Pancreas (tissue), 10 donors: Measurements from ENCODE around the gene SLC12A4. TPM values are rescaled to one million over a fixed set of nuclear protein-coding genes. Genes with fewer than 3 reads are reported as not detected.
"Not testable (repeated sequence)": the region's sequence is repeated elsewhere in the genome, so short reads cannot be mapped to it uniquely, and the experiment has no call there.

Experiments used
- ATAC-seq, 4 donors: fragments of 200-7000 bp; cut with Tn5 transposase; one replicate each; pipeline versions ENCODE4 v1.8.0 to v1.9.1; 2020; ENCODE audit warnings: mild to moderate bottlenecking in 4 of 4, moderate library complexity in 4 of 4
- DNase-seq, 6 donors: peaks; one replicate each; pipeline ENCODE4 v3.0.0-alpha.2; 2020
- FAIRE-seq: peaks from 2 replicates; lab custom pipeline; 2012; peaks lifted over from hg19 to GRCh38; lab: Jason Lieb, UNC
- H3K27ac ChIP-seq, 4 donors: fragments of 200-600 bp; sonication (generic); 1 replicate in 3 of 4; 2 replicates in 1 of 4; pipeline versions ENCODE4 v1.5.0 to v1.8.0; 2020
- H3K27me3 ChIP-seq, 4 donors: fragments of 200-600 bp; one replicate each; pipeline ENCODE4 v1.8.0; 2021
- H3K36me3 ChIP-seq, 3 donors: fragments of 200-600 bp; sonication (generic) in 1 of 3; one replicate each; pipeline versions ENCODE4 v1.5.0 to v1.8.0; 2020 to 2021
- H3K4me1 ChIP-seq, 3 donors: fragments of 200-600 bp; one replicate each; pipeline ENCODE4 v1.8.0; 2021
- H3K4me3 ChIP-seq, 4 donors: fragments of 200-600 bp; sonication (generic) in 2 of 4; one replicate each; pipeline versions ENCODE4 v1.5.0 to v1.8.0; 2020 to 2021
- H3K9me3 ChIP-seq, 4 donors: fragments of 200-600 bp; one replicate each; pipeline ENCODE4 v1.8.0; 2021
- WGBS, 2 donors: extraction: QIAGEN DNeasy Blood & Tissue Kit; methylation state at CpG; one replicate each; pipeline ENCODE4 v1.1.7; 2013; 5-methylcytosine and 5-hydroxymethylcytosine counted together
- intact Hi-C, 3 donors: fragments of 100-400 bp; cut with DNase I; formaldehyde crosslinking; loops; one replicate each; pipeline versions ENCODE4 v1.11.1 to v1.14.2; 2022
- polyA plus RNA-seq, 2 donors: library from polyadenylated mRNA; stranded (reverse); fragments of 200-250 nt; gene quantifications; one replicate each; pipeline ENCODE4 v1.2.3, GENCODE V29; 2013
- total RNA-seq, 6 donors: library from RNA; stranded (reverse); fragmentation: NEBNext Ultra II Directional in 4 of 6; extraction: Animal tissue kit (Norgen Biotek cat#: 25700) in 4 of 6; gene quantifications; one replicate each; pipeline versions ENCODE4 v1.2.1 to v1.2.4, GENCODE V29; 2021 to 2023
- TF ChIP-seq, protein P1 (sequence below), 4 donors: fragments of 200-600 bp; sonication (generic) in 3 of 4; IDR thresholded peaks; one replicate each; pipeline versions ENCODE4 v1.5.0 to v1.8.0; 2021; ENCODE audit warnings: antibody characterized with exemption in 4 of 4
- donor health status: healthy with polysubstance abuse.
- donor health status: DM: no; HTN: no; CAD: no; lungs with moderate emphysema.
- donor health status: DM: no; HTN: no; CAD: no.
- donor health status: control.
- donor health status: control.
- donor health status: Bipolar disorder and iron deficiency.
- donor health status: DM: yes; HTN: yes; CAD: no.
- donor health status: DM: no; HTN: no; CAD: no.
- donor health status: DM: no; HTN: no; CAD: no.
- donor health status: DM: yes; HTN: yes; CAD: no.

The SLC12A4 gene
- total and polyA plus RNA-seq, 8 donors, result 15.8 to 46.4 (median 27.9) TPM

DNA sequence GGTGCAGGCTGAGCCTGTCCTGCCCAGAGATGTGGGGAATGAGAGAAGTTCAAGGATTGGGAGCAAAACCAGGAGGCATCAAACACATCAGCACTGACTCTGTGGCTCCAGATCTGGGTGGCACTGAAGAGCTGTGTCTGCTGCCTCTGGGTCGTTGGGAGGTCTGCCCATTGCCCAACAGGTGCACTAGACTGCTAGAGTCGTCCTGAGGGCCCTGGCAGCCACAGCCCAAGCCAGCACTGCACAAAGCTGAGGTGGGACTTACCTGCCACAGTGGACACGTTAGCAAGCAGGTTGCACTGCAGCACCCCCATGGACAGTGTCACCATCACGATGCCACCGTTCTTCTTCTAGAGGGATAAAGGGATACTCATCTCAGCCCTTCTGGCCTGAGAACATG, 8.6 kb upstream of the SLC12A4 start:
- no peaks in the 10 kb centered on the region for H3K36me3 ChIP-seq
- ATAC-seq, result no peak
- no peaks in the 10 kb centered on the region for H3K27me3 ChIP-seq
- DNase-seq, result no peak
- no peaks in the 10 kb centered on the region for H3K9me3 ChIP-seq
- no peak overlapping the region for H3K27ac ChIP-seq
- WGBS, 2 donors, result 43 to 56% methylated on average over 5 of the region's 5 CpGs
- H3K4me1 ChIP-seq, result no peaks in the 10 kb centered on the region
- FAIRE-seq, result no peak
- TF ChIP-seq, protein P1, sequence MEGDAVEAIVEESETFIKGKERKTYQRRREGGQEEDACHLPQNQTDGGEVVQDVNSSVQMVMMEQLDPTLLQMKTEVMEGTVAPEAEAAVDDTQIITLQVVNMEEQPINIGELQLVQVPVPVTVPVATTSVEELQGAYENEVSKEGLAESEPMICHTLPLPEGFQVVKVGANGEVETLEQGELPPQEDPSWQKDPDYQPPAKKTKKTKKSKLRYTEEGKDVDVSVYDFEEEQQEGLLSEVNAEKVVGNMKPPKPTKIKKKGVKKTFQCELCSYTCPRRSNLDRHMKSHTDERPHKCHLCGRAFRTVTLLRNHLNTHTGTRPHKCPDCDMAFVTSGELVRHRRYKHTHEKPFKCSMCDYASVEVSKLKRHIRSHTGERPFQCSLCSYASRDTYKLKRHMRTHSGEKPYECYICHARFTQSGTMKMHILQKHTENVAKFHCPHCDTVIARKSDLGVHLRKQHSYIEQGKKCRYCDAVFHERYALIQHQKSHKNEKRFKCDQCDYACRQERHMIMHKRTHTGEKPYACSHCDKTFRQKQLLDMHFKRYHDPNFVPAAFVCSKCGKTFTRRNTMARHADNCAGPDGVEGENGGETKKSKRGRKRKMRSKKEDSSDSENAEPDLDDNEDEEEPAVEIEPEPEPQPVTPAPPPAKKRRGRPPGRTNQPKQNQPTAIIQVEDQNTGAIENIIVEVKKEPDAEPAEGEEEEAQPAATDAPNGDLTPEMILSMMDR (IDR thresholded peaks at IDR 0.05), result no peak
- H3K4me3 ChIP-seq, result no peak overlapping the region
- intact Hi-C loops, result no loop called here

DNA sequence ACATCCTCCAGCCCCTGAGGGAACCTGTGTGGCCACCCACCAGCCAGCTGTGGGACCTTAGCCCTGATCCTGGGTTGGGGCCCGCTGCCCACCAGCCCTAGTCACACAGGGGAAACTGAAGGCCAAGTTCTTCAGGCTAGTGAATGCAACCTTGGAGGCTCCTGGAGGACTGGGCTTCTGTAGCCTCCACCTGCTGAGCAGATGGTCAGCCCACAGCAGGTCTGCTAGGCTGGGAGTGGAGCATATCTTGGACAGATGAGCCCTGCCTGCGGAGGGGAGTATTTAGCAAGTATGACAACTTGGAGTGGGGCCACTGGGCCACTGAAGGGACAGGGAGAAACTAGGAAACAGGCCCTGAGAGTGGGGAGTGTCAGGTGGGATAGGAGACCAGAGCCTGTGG, 7.8 kb upstream of the SLC12A4 start:
- 92 to 94% methylated on average over 2 of the region's 2 CpGs for WGBS, 2 donors
- TF ChIP-seq, protein P1 (IDR thresholded peaks at IDR 0.05), result no peak
- no peak overlapping the region for H3K27ac ChIP-seq
- H3K27me3 ChIP-seq, result no peaks in the 10 kb centered on the region
- H3K9me3 ChIP-seq, result no peaks in the 10 kb centered on the region
- intact Hi-C loops, result no loop called here
- H3K4me3 ChIP-seq, result no peak overlapping the region
- DNase-seq, result no peak
- no peaks in the 10 kb centered on the region for H3K4me1 ChIP-seq
- no peaks in the 10 kb centered on the region for H3K36me3 ChIP-seq
- FAIRE-seq, result no peak
- ATAC-seq, result no peak

GRCh38 chr16:67975321-67976105, 7.1 kb upstream of the SLC12A4 start:
- ATAC-seq (no peak), DNase-seq (no peak), FAIRE-seq (no peak)
- 58 to 59% methylated on average over 14 of the region's 14 CpGs for WGBS, 2 donors
- no peaks in the 10 kb centered on the region for H3K4me1 ChIP-seq
- no peaks in the 10 kb centered on the region for H3K9me3 ChIP-seq
- no peaks in the 10 kb centered on the region for H3K27me3 ChIP-seq
- intact Hi-C loops, result no loop called here
- TF ChIP-seq, protein P1 (IDR thresholded peaks at IDR 0.05), result no peak
- no peaks in the 10 kb centered on the region for H3K36me3 ChIP-seq
- H3K27ac ChIP-seq, result no peak overlapping the region
- no peak overlapping the region for H3K4me3 ChIP-seq

- H3K4me3 ChIP-seq, H3K4me1 ChIP-seq, H3K36me3 ChIP-seq, H3K27ac ChIP-seq, DNase-seq, H3K9me3 ChIP-seq, H3K27me3 ChIP-seq, intact Hi-C loops, ATAC-seq, FAIRE-seq: not testable (repeated sequence)
- 83 to 84% methylated on average over 7 of the region's 7 CpGs for WGBS, 2 donors
Measured at GRCh38 chr16:67972285-67972684, 3.8 kb upstream of the SLC12A4 start.

DNA sequence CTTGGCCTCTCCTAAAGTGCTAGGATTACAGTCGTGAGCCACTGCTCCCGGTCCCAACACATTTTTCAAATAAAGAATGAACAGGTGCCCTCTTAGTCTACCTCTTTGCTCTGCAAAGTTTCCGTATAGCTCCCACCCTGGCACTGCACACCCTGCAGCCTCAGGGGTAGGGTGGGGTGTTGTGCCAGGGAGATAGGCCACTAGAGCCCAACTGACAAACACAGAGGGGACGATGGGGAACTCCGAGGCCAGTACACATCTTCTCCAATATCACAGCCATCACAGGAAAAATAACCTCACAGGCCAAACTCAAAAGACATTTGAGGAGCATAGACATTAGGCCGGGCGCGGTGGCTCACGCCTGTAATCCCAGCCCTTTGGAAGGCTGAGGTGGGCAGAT, 2.7 kb upstream of the SLC12A4 start:
- intact Hi-C loops, result no loop called here
- WGBS, 2 donors, result 92 to 93% methylated on average over 9 of the region's 9 CpGs

More for the DNA sequence above, 2.7 kb upstream of the SLC12A4 start:
- no peaks in the 10 kb centered on the region for H3K27me3 ChIP-seq
- TF ChIP-seq, protein P1 (IDR thresholded peaks at IDR 0.05), result no peak
- DNase-seq (no peak), FAIRE-seq (no peak), ATAC-seq (no peak)
- no peak overlapping the region for H3K4me3 ChIP-seq
- H3K27ac ChIP-seq, result no peak overlapping the region
- peaks cover 6 to 13% (median 12%) of the 10 kb centered on the region in 3 donors for H3K4me1 ChIP-seq
- no peaks in the 10 kb centered on the region for H3K36me3 ChIP-seq
- no peaks in the 10 kb centered on the region for H3K9me3 ChIP-seq
